ENCODE data around the gene LRRIQ1. TPM values are rescaled to one million over a fixed set of nuclear protein-coding genes. Genes with fewer than 3 reads are reported as not detected.

The LRRIQ1 gene
- total RNA-seq, 2 donors from 2014 or later, result 0.12 TPM; not detected in 1

DNA sequence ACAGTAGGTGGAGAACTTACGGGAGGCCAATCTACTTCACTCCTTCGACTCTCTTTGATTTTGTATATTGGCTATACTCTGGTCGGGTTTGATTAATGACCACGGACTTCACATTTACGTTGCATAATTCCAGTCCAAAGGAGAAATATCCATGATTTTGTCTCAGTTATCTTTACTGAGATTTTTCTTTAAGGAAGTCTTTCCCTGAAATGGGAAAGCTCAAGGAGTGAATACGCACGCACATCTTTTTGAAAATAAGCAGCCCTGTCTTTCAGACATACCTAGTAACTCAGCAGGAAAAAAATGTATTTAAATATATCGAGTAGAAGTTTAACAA, 238.1 kb downstream of the LRRIQ1 start:
- Histone ChIP-seq H3K27ac (no peak overlapping the region), H3K4me3 (no peak overlapping the region), H3K4me1 (no peaks in the 10 kb centered on the region), H3K36me3 (no peaks in the 10 kb centered on the region), H3K27me3 (peaks cover 0 to 17% of the 10 kb centered on the region in 2 donors), H3K9me3 (peaks cover 0 to 7% of the 10 kb centered on the region in 2 donors)
- DNase-seq (ENCODE audit: low spot score), result no peak
- TF ChIP-seq, protein P1, sequence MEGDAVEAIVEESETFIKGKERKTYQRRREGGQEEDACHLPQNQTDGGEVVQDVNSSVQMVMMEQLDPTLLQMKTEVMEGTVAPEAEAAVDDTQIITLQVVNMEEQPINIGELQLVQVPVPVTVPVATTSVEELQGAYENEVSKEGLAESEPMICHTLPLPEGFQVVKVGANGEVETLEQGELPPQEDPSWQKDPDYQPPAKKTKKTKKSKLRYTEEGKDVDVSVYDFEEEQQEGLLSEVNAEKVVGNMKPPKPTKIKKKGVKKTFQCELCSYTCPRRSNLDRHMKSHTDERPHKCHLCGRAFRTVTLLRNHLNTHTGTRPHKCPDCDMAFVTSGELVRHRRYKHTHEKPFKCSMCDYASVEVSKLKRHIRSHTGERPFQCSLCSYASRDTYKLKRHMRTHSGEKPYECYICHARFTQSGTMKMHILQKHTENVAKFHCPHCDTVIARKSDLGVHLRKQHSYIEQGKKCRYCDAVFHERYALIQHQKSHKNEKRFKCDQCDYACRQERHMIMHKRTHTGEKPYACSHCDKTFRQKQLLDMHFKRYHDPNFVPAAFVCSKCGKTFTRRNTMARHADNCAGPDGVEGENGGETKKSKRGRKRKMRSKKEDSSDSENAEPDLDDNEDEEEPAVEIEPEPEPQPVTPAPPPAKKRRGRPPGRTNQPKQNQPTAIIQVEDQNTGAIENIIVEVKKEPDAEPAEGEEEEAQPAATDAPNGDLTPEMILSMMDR (IDR thresholded peaks at IDR 0.05), result no peak

DNA sequence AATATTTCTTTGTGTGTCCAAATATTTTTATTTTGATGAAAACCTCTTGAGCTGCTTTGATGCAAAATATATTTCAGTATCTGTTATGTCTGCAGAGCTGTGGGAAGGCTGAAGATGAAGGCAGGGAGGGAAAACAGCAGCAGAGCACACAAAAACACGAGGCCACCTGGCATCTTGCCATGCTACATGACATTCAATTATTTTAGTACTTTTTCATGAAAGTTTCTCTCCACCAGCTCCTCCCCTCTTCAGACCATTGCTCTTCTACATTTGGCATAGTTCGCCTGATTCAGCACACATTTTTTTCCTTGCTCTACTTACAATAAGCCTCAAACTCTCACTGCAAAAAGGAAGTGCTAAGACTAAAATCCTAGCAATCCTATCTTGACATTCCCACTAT, 239.2 kb downstream of the LRRIQ1 start:
- H3K36me3 ChIP-seq, result no peaks in the 10 kb centered on the region
- H3K27me3 ChIP-seq, result peaks cover 5 to 25% of the 10 kb centered on the region in 2 donors
- H3K4me1 ChIP-seq, result peaks cover 0 to 5% of the 10 kb centered on the region in 2 donors
- peaks cover 0 to 11% of the 10 kb centered on the region in 2 donors for H3K9me3 ChIP-seq
- no peak for DNase-seq (ENCODE audit: low spot score)
- TF ChIP-seq, protein P1 (IDR thresholded peaks at IDR 0.05), result no peak
- no peak overlapping the region for H3K4me3 ChIP-seq
- H3K27ac ChIP-seq, result no peak overlapping the region

DNA sequence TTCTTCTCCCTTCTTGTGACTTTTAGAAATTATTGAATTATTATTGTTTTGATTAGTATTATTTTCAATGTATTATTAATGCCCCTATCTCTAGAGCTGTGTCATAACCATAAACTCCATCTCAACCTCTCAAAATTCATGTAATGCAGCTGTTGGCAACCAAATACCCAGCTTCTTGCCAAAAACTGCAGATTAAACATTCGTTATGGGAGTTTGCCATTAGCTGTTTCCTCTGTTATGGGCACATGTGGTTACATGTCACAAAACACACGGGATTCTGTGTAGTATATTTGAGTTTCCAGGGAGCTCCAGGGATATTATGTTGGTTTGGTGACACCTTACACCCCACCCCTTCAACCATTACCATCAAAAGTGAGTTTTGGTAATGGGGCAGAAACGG, 241.0 kb downstream of the LRRIQ1 start:
- peaks cover 12 to 25% of the 10 kb centered on the region in 2 donors for H3K27me3 ChIP-seq
- peaks cover 0 to 15% of the 10 kb centered on the region in 2 donors for H3K4me1 ChIP-seq
- H3K4me3 ChIP-seq, result no peak overlapping the region
- no peaks in the 10 kb centered on the region for H3K36me3 ChIP-seq
- TF ChIP-seq, protein P1 (IDR thresholded peaks at IDR 0.05), result no peak
- peaks cover 0 to 11% of the 10 kb centered on the region in 2 donors for H3K9me3 ChIP-seq
- no peak for DNase-seq (ENCODE audit: low spot score)
- H3K27ac ChIP-seq, result no peak overlapping the region

DNA sequence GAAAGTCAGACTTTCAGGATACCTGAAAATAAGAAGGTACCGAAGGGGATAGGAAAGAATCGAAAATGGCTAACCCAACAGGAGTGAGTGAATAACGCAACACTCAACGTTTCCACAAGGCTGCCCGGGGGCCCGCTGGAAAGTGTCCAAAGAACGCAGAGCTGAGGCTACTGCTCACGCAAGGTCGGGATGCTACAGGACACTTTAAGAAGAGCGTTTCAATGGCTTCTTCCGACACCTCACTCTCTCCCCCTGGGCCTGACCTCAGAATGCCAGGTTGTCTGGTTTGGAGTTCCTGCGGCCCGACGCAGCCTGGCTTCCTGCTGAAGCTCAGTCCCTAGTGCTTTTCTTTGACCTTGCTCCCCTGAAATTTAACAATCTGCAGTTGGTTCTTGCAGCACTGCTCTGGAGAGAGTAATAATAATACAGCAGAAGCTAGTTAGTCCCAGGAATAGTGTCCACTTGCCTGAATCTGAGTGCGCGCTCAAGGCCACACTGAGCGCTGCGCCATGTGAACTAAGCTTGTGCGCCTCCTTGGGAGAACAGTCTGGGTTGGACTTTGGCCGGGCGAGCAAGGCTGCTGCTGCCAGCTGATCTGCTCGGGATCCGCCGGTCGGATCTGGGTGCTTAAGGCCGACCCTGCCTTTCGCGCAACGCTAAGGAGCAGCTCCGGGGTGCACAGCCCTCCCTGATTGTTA, 241.9 kb downstream of the LRRIQ1 start:
- Histone ChIP-seq H3K27ac (no peak overlapping the region), H3K4me1 (peaks cover 0 to 15% of the 10 kb centered on the region in 2 donors), H3K27me3 (peaks cover 14 to 22% of the 10 kb centered on the region in 2 donors), H3K4me3 (no peak overlapping the region), H3K36me3 (no peaks in the 10 kb centered on the region), H3K9me3 (peaks cover 0 to 11% of the 10 kb centered on the region in 2 donors)
- TF ChIP-seq, protein P1 (IDR thresholded peaks at IDR 0.05), result no peak
- DNase-seq (ENCODE audit: low spot score), result no peak

DNA sequence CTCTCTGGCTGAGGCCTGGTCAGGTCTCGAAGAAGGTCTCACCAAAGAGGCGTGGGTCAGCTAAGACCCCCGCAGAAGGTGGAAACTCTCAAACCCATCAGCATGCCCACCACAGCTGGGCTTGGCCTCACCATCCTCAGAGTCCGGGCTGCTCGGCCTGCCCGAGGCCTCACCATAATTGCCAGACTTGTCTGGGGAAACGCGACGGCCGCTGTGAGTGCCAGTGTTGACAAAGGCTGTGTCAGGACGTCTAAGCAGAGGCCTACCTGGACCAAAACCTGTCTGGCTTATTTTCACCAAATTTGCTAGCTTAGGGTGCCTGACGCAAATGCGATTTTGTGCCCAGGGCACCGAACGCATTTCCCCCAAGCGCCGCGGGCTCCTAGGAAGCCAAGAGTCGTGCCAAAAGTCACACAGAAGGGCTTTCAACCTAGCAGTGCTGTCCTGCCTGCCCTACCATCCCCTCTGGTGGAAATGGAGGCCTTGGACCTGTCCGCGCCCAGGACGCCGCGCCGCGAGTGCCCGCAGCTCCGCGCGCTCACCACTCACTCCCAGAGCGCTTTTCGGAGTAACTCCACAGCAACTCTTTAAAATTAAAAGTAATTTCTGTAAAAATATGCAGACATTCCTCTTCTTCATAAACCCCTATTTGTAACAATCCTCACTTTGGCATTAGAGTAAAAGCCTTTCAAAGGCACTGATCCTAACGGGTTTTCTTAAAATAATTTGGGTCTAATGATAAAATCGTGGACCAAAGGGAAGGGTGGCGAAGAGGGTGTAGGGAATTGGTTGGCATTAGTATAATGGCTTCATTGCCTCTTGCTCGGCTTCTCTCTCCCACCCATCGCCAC, 242.7 kb downstream of the LRRIQ1 start:
- Histone ChIP-seq H3K9me3 (peaks cover 0 to 11% of the 10 kb centered on the region in 2 donors), H3K27ac (no peak overlapping the region), H3K4me3 (no peak overlapping the region), H3K36me3 (no peaks in the 10 kb centered on the region), H3K4me1 (peaks cover 0 to 15% of the 10 kb centered on the region in 2 donors), H3K27me3 (peaks cover 14 to 15% of the 10 kb centered on the region in 2 donors)
- no peak for DNase-seq (ENCODE audit: low spot score)
- TF ChIP-seq, protein P1 (IDR thresholded peaks at IDR 0.05), result no peak
